ENCODE data around the gene VPS37D. TPM values are rescaled to one million over a fixed set of nuclear protein-coding genes. Genes with fewer than 3 reads are reported as not detected.
"Not testable (repeated sequence)": the region's sequence is repeated elsewhere in the genome, so short reads cannot be mapped to it uniquely, and the experiment has no call there.

The VPS37D gene
- total RNA-seq, 1 donor from 2014 or later, result 6.6 TPM

- no peak for DNase-seq (ENCODE audit: low spot score)
- no peaks in the 10 kb centered on the region for H3K27me3 Mint-ChIP-seq (ENCODE audit: low read depth)
- TF ChIP-seq CTCF (IDR thresholded peaks at IDR 0.05), result no peak
- no peak overlapping the region for H3K27ac Mint-ChIP-seq (ENCODE audit: unreplicated experiment)
- no peaks in the 10 kb centered on the region for H3K9me3 Mint-ChIP-seq (ENCODE audit: low read depth)
- peaks cover 1% of the 10 kb centered on the region for H3K36me3 Mint-ChIP-seq (ENCODE audit: low read depth)
- H3K4me3 Mint-ChIP-seq (ENCODE audit: unreplicated experiment), result no peak overlapping the region
- H3K4me1 Mint-ChIP-seq (ENCODE audit: low read depth), result peaks cover 22% of the 10 kb centered on the region
Measured at GRCh38 chr7:73669858-73670385, 2.3 kb downstream of the VPS37D start.

- H3K4me1 Mint-ChIP-seq (ENCODE audit: low read depth), result peaks cover 14% of the 10 kb centered on the region
- no peak overlapping the region for H3K4me3 Mint-ChIP-seq (ENCODE audit: unreplicated experiment)
- no peaks in the 10 kb centered on the region for H3K9me3 Mint-ChIP-seq (ENCODE audit: low read depth)
- peaks cover 1% of the 10 kb centered on the region for H3K36me3 Mint-ChIP-seq (ENCODE audit: low read depth)
- no peak for DNase-seq (ENCODE audit: low spot score)
- H3K27ac Mint-ChIP-seq (ENCODE audit: unreplicated experiment), result no peak overlapping the region
- no peak for TF ChIP-seq CTCF (IDR thresholded peaks at IDR 0.05)
- H3K27me3 Mint-ChIP-seq (ENCODE audit: low read depth), result no peaks in the 10 kb centered on the region
Measured at GRCh38 chr7:73671322-73671661, 3.7 kb downstream of the VPS37D start.

GRCh38 chr7:73671857-73672445, 4.3 kb downstream of the VPS37D start:
- peaks cover 1% of the 10 kb centered on the region for H3K36me3 Mint-ChIP-seq (ENCODE audit: low read depth)
- H3K4me1 Mint-ChIP-seq (ENCODE audit: low read depth), result peaks cover 14% of the 10 kb centered on the region
- DNase-seq (ENCODE audit: low spot score), result no peak
- no peaks in the 10 kb centered on the region for H3K9me3 Mint-ChIP-seq (ENCODE audit: low read depth)
- no peaks in the 10 kb centered on the region for H3K27me3 Mint-ChIP-seq (ENCODE audit: low read depth)
- H3K4me3 Mint-ChIP-seq (ENCODE audit: unreplicated experiment), result no peak overlapping the region
- H3K27ac Mint-ChIP-seq (ENCODE audit: unreplicated experiment), result no peak overlapping the region
- no peak for TF ChIP-seq CTCF (IDR thresholded peaks at IDR 0.05)

GRCh38 chr7:73674468-73675124, 7.0 kb downstream of the VPS37D start:
- DNase-seq (ENCODE audit: low spot score), result no peak
- H3K27ac Mint-ChIP-seq (ENCODE audit: unreplicated experiment), result no peak overlapping the region
- TF ChIP-seq CTCF (IDR thresholded peaks at IDR 0.05), result no peak

GRCh38 chr7:73676062-73676461, 8.4 kb downstream of the VPS37D start:
- Mint-ChIP-seq H3K36me3 (ENCODE audit: low read depth) (peaks cover 11% of the 10 kb centered on the region), H3K4me1 (ENCODE audit: low read depth) (peaks cover 15% of the 10 kb centered on the region)
- H3K4me3 Mint-ChIP-seq (ENCODE audit: unreplicated experiment); H3K27ac Mint-ChIP-seq (ENCODE audit: unreplicated experiment); H3K9me3 Mint-ChIP-seq (ENCODE audit: low read depth); DNase-seq (ENCODE audit: low spot score); H3K27me3 Mint-ChIP-seq (ENCODE audit: low read depth): not testable (repeated sequence)

More at GRCh38 chr7:73674468-73675124, 7.0 kb downstream of the VPS37D start:
- no peak overlapping the region for H3K4me3 Mint-ChIP-seq (ENCODE audit: unreplicated experiment)
- no peaks in the 10 kb centered on the region for H3K9me3 Mint-ChIP-seq (ENCODE audit: low read depth)
- H3K36me3 Mint-ChIP-seq (ENCODE audit: low read depth), result peaks cover 9% of the 10 kb centered on the region
- no peaks in the 10 kb centered on the region for H3K27me3 Mint-ChIP-seq (ENCODE audit: low read depth)
- H3K4me1 Mint-ChIP-seq (ENCODE audit: low read depth), result peaks cover 4% of the 10 kb centered on the region

All from chondrocyte (in vitro differentiated cells).